Neural cell (in vitro differentiated cells): ENCODE results near the gene PTRH1. TPM values are rescaled to one million over a fixed set of nuclear protein-coding genes. Genes with fewer than 3 reads are reported as not detected.

Experiments used
- H2AFZ ChIP-seq: fragments of 200-600, 300-800 bp; sonication (generic), shearing (Covaris generic); 2 replicates; pipeline ENCODE4 v1.6.0; 2014; ENCODE audit warnings: low read depth, mild to moderate bottlenecking, antibody characterized with exemption, low read length, moderate library complexity
- H3F3A ChIP-seq: fragments of 200-600 bp; shearing (Covaris generic); 2 replicates; pipeline ENCODE4 v1.6.1; 2016; ENCODE audit warnings: mild to moderate bottlenecking, moderate library complexity, mixed read lengths, antibody characterized with exemption, low read length; ENCODE audit not compliant: insufficient read depth, poor library complexity, severe bottlenecking
- H3K27ac ChIP-seq: fragments of 200-600, 300-800 bp; sonication (generic), shearing (Covaris generic); 2 replicates; pipeline ENCODE4 v1.5.1; 2014; ENCODE audit warnings: mild to moderate bottlenecking, low read length, moderate library complexity
- H3K27me3 ChIP-seq: fragments of 300-800, 200-600 bp; sonication (generic), shearing (Covaris generic); 2 replicates; pipeline ENCODE4 v1.6.0; 2014; ENCODE audit warnings: mild to moderate bottlenecking, low read depth, low read length, moderate library complexity; ENCODE audit not compliant: insufficient read depth
- H3K36me3 ChIP-seq: fragments of 300-800, 200-600 bp; sonication (generic), shearing (Covaris generic); 2 replicates; pipeline ENCODE4 v1.5.1; 2014; ENCODE audit warnings: mild to moderate bottlenecking, antibody characterized with exemption, low read length, moderate library complexity; ENCODE audit not compliant: insufficient read depth
- H3K4me2 ChIP-seq: fragments of 300-800, 200-600 bp; sonication (generic), shearing (Covaris generic); 2 replicates; pipeline ENCODE4 v1.6.0; 2014; ENCODE audit warnings: mild to moderate bottlenecking, low read length
- H3K4me3 ChIP-seq: fragments of 300-800, 200-600 bp; sonication (generic), shearing (Covaris generic); 2 replicates; pipeline ENCODE4 v1.5.1; 2014; ENCODE audit warnings: mild to moderate bottlenecking, low read length, moderate library complexity
- H3K79me2 ChIP-seq: fragments of 200-600 bp; shearing (Covaris generic); replicated peaks from 2 replicates; pipeline ENCODE4 v1.6.0; 2014; ENCODE audit warnings: mild to moderate bottlenecking, low read length, moderate library complexity; ENCODE audit not compliant: insufficient read depth
- H3K9ac ChIP-seq: fragments of 300-800, 200-600 bp; sonication (generic), shearing (Covaris generic); 2 replicates; pipeline ENCODE4 v1.6.1; 2016; ENCODE audit warnings: mild to moderate bottlenecking, low read length, mixed read lengths
- H3K9me2 ChIP-seq: fragments of 200-600 bp; shearing (Covaris generic); 2 replicates; pipeline ENCODE4 v1.6.1; 2016; ENCODE audit warnings: mild to moderate bottlenecking, low read length, mixed read lengths; ENCODE audit not compliant: insufficient read depth
- H3K9me3 ChIP-seq: fragments of 200-600, 300-800 bp; sonication (generic), shearing (Covaris generic); 2 replicates; pipeline ENCODE4 v1.6.1; 2016; ENCODE audit warnings: mild to moderate bottlenecking, mixed run types, low read length, moderate library complexity, mixed read lengths
- H4K20me1 ChIP-seq: fragments of 200-600 bp; shearing (Covaris generic); 2 replicates; pipeline ENCODE4 v1.6.1; 2016; ENCODE audit warnings: mild to moderate bottlenecking, mixed run types; ENCODE audit not compliant: insufficient read depth
- CTCF ChIP-seq: fragments of 450-650 bp; IDR thresholded peaks from 2 replicates; pipeline ENCODE4 v1.5.1; 2014; ENCODE audit warnings: antibody characterized with exemption, mild to moderate bottlenecking, moderate library complexity; ENCODE audit not compliant: poor library complexity, severe bottlenecking
- EP300 ChIP-seq: fragments of 450-650 bp; conservative IDR thresholded peaks from 2 replicates; pipeline ENCODE4 v1.6.1; 2014; ENCODE audit warnings: antibody characterized with exemption, mild to moderate bottlenecking, moderate library complexity; ENCODE audit not compliant: poor library complexity, severe bottlenecking
- EZH2 ChIP-seq: fragments of 200-600, 300-800 bp; shearing (Covaris generic), sonication (generic); IDR thresholded peaks from 2 replicates; pipeline ENCODE4 v1.6.1; 2014; ENCODE audit warnings: antibody characterized with exemption, low read length, borderline replicate concordance, mild to moderate bottlenecking; ENCODE audit not compliant: insufficient read depth, poor library complexity, severe bottlenecking
- MXI1 ChIP-seq: fragments of 450-650 bp; conservative IDR thresholded peaks from 2 replicates; pipeline ENCODE4 v1.6.1; 2014; ENCODE audit warnings: antibody characterized with exemption, mild to moderate bottlenecking; ENCODE audit not compliant: poor library complexity, severe bottlenecking
- POLR2AphosphoS5 ChIP-seq: IDR thresholded peaks from 2 replicates; pipeline ENCODE4 v1.6.1; 2012
- RAD21 ChIP-seq: fragments of 450-650 bp; conservative IDR thresholded peaks from 2 replicates; pipeline ENCODE4 v1.6.1; 2014; ENCODE audit warnings: antibody characterized with exemption, mild to moderate bottlenecking, moderate library complexity
- REST ChIP-seq: IDR thresholded peaks from 2 replicates; pipeline ENCODE4 v1.6.1; 2012; ENCODE audit warnings: borderline replicate concordance
- SMC3 ChIP-seq: fragments of 450-650 bp; conservative IDR thresholded peaks from 2 replicates; pipeline ENCODE4 v1.6.1; 2014; ENCODE audit warnings: antibody characterized with exemption, mild to moderate bottlenecking, moderate library complexity; ENCODE audit not compliant: poor library complexity
- TAF1 ChIP-seq: IDR thresholded peaks from 2 replicates; pipeline ENCODE4 v1.6.1; 2012; ENCODE audit warnings: low read depth
- polyA plus RNA-seq: library from polyadenylated mRNA; depleted of rRNA; stranded (reverse); fragments of >200 nt; gene quantifications from 2 replicates; pipeline ENCODE4 v1.2.3, GENCODE V29; 2014

Gene PTRH1
- polyA plus RNA-seq, 1 donor from 2014 or later = 20.0 TPM

DNA sequence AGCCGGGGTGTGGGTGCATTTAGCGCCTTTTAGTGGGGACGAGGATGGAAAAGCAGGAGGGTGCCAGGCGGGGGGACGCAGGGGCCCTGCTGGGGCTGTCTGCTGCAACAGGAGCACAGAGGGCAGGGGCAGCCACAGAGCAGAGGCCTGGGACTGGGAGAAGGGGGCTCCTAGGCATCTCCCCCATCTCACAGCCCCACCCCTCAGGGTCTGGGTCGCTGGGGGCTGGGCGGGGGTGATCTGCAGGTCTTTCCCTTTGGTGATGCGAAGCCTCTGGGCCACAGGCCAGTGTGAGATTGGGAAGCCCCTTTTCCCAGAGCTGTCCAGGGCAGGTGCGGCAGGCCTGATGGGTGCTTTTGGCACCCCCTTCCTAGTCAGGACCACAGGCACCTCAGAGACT lies 14.8 kb upstream of the PTRH1 start:
- no peak overlapping the region for H3K27ac ChIP-seq
- no peaks in the 10 kb centered on the region for H4K20me1 ChIP-seq
- TF ChIP-seq MXI1 (no peak), CTCF (no peak), REST (no peak), EP300 (no peak), TAF1 (no peak), EZH2 (no peak), POLR2AphosphoS5 (no peak), SMC3 (no peak), RAD21 (no peak)
- H3F3A ChIP-seq = no peaks in the 10 kb centered on the region
- no peak overlapping the region for H2AFZ ChIP-seq
- H3K9me2 ChIP-seq = no peaks in the 10 kb centered on the region
- no peaks in the 10 kb centered on the region for H3K27me3 ChIP-seq
- H3K36me3 ChIP-seq = no peaks in the 10 kb centered on the region
- H3K4me3 ChIP-seq = no peak overlapping the region
- no peak overlapping the region for H3K9ac ChIP-seq
- no peaks in the 10 kb centered on the region for H3K9me3 ChIP-seq
- H3K79me2 ChIP-seq = peaks cover 3% of the 10 kb centered on the region
- no peak overlapping the region for H3K4me2 ChIP-seq

GRCh38 chr9:127729522-127730256 lies 14.2 kb upstream of the PTRH1 start:
- H3K4me2 ChIP-seq = no peak overlapping the region
- no peaks in the 10 kb centered on the region for H4K20me1 ChIP-seq
- H3K79me2 ChIP-seq = peaks cover 3% of the 10 kb centered on the region
- no peaks in the 10 kb centered on the region for H3K36me3 ChIP-seq
- no peak overlapping the region for H3K27ac ChIP-seq
- no peaks in the 10 kb centered on the region for H3K27me3 ChIP-seq
- H2AFZ ChIP-seq = no peak overlapping the region
- H3K4me3 ChIP-seq = no peak overlapping the region
- TF ChIP-seq SMC3 (no peak), REST (no peak), MXI1 (no peak), POLR2AphosphoS5 (no peak), EP300 (no peak), EZH2 (no peak), RAD21 (no peak), CTCF (no peak), TAF1 (no peak)
- H3K9ac ChIP-seq = no peak overlapping the region
- no peaks in the 10 kb centered on the region for H3K9me2 ChIP-seq
- no peaks in the 10 kb centered on the region for H3K9me3 ChIP-seq
- no peaks in the 10 kb centered on the region for H3F3A ChIP-seq
